WTC11 (cell line): ENCODE data around the gene TAF7L. TPM values are rescaled to one million over a fixed set of nuclear protein-coding genes. Genes with fewer than 3 reads are reported as not detected.

Experiments
- FOXP1 ChIP-seq: sonication (generic); formaldehyde crosslinking; IDR thresholded peaks from 2 replicates; pipeline ENCODE4 v1.8.0; 2022; ENCODE audit warnings: missing genetic modification reagents, mild to moderate bottlenecking, moderate library complexity, borderline replicate concordance
- MYBL2 ChIP-seq: sonication (generic); formaldehyde crosslinking; IDR thresholded peaks from 2 replicates; pipeline ENCODE4 v1.8.1; 2023; ENCODE audit warnings: mild to moderate bottlenecking, moderate library complexity, missing genetic modification reagents
- NR3C1 ChIP-seq: sonication (generic); formaldehyde crosslinking; conservative IDR thresholded peaks from 2 replicates; pipeline ENCODE4 v1.8.1; 2023; ENCODE audit warnings: low read depth, mild to moderate bottlenecking, missing genetic modification reagents
- ZNF138 ChIP-seq: sonication (generic); formaldehyde crosslinking; conservative IDR thresholded peaks from 2 replicates; pipeline ENCODE4 v1.8.1; 2022; ENCODE audit warnings: mild to moderate bottlenecking, moderate library complexity, missing genetic modification reagents
- ZNF423 ChIP-seq: fragments of 250-450 bp; sonication (Bioruptor Pico); IDR thresholded peaks from 2 replicates; pipeline ENCODE4 v2.1.2; 2022; ENCODE audit warnings: mild to moderate bottlenecking, moderate library complexity
- total RNA-seq: library from RNA; stranded (reverse); gene quantifications from 3 replicates; pipeline ENCODE4 v1.2.3, GENCODE V29; 2021
- TF ChIP-seq, protein P1 (sequence below): sonication (generic); formaldehyde crosslinking; IDR thresholded peaks from 2 replicates; pipeline ENCODE4 v1.8.0; 2023; ENCODE audit warnings: missing genetic modification reagents, mild to moderate bottlenecking, borderline replicate concordance
- TF ChIP-seq, protein P2 (sequence below): sonication (generic); formaldehyde crosslinking; IDR thresholded peaks from 2 replicates; pipeline ENCODE4 v1.8.0; 2022; ENCODE audit warnings: mild to moderate bottlenecking, missing genetic modification reagents

The TAF7L gene
- total RNA-seq, 1 experiment from 2014 or later, result 0.17 TPM

DNA sequence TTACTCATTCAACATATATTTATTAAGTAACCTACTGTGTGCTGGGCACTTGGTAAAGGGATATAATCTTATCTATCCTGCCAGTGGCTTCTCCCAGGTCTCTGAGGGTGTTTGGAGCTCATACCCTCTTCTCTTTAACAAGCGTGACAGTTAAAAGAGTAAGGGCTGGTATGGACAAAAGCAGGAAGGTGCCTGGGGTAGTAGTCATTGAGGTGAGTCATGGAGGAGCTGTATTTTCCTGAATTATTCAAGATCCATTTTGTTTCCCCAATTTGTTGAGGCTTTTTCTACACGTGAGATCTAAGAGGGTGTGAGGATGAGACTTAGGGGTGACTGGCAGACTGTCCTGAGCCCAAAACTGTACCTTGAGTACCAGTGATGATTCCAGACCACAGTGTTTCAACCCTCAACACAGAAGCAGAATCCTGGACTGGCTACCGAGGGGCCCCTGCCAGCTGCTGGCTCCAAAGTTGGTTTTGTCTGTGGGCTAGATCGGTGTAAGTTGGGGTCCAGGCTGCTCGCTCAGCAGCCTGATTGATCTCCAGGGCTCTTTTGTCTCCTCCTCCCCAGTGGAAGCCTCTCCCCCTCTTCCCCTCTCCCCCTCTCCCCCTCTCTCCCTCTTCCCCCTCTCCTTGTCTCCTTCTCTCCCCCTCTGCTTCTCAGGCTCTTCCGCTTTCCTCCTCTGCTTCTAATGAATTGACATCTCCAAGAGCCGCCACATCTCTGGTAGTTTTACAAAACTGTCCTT is 71.8 kb downstream of the TAF7L start, which contains the start of gene DRP2 (continued):
- TF ChIP-seq MYBL2 (CRISPR knock-in tag) (no peak), ZNF138 (CRISPR knock-in tag) (no peak), FOXP1 (CRISPR knock-in tag) (no peak), ZNF423 (no peak), NR3C1 (CRISPR knock-in tag) (no peak)
- TF ChIP-seq, protein P1, sequence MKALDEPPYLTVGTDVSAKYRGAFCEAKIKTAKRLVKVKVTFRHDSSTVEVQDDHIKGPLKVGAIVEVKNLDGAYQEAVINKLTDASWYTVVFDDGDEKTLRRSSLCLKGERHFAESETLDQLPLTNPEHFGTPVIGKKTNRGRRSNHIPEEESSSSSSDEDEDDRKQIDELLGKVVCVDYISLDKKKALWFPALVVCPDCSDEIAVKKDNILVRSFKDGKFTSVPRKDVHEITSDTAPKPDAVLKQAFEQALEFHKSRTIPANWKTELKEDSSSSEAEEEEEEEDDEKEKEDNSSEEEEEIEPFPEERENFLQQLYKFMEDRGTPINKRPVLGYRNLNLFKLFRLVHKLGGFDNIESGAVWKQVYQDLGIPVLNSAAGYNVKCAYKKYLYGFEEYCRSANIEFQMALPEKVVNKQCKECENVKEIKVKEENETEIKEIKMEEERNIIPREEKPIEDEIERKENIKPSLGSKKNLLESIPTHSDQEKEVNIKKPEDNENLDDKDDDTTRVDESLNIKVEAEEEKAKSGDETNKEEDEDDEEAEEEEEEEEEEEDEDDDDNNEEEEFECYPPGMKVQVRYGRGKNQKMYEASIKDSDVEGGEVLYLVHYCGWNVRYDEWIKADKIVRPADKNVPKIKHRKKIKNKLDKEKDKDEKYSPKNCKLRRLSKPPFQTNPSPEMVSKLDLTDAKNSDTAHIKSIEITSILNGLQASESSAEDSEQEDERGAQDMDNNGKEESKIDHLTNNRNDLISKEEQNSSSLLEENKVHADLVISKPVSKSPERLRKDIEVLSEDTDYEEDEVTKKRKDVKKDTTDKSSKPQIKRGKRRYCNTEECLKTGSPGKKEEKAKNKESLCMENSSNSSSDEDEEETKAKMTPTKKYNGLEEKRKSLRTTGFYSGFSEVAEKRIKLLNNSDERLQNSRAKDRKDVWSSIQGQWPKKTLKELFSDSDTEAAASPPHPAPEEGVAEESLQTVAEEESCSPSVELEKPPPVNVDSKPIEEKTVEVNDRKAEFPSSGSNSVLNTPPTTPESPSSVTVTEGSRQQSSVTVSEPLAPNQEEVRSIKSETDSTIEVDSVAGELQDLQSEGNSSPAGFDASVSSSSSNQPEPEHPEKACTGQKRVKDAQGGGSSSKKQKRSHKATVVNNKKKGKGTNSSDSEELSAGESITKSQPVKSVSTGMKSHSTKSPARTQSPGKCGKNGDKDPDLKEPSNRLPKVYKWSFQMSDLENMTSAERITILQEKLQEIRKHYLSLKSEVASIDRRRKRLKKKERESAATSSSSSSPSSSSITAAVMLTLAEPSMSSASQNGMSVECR (CRISPR knock-in tag), result no peak
- TF ChIP-seq, protein P2, sequence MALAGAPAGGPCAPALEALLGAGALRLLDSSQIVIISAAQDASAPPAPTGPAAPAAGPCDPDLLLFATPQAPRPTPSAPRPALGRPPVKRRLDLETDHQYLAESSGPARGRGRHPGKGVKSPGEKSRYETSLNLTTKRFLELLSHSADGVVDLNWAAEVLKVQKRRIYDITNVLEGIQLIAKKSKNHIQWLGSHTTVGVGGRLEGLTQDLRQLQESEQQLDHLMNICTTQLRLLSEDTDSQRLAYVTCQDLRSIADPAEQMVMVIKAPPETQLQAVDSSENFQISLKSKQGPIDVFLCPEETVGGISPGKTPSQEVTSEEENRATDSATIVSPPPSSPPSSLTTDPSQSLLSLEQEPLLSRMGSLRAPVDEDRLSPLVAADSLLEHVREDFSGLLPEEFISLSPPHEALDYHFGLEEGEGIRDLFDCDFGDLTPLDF (CRISPR knock-in tag), result no peak

Other genes with a start within 250 kb of the TAF7L start
- gene TRMT2B, start 239.2 kb downstream of the TAF7L start, total RNA-seq, result 14.3 to 17.3 TPM (median 15.4 TPM) in 3 replicates
- 3.9 to 4.2 TPM (median 3.9 TPM) in 3 replicates for gene TMEM35A, start 212.5 kb downstream of the TAF7L start, total RNA-seq
- gene CENPI, start 193.1 kb downstream of the TAF7L start, total RNA-seq, result 18.1 to 20.1 TPM (median 19.5 TPM) in 3 replicates
- gene DRP2, start 71.5 kb downstream of the TAF7L start, total RNA-seq, result 0.30 to 0.52 TPM (median 0.39 TPM) in 3 replicates
- gene TIMM8A, start 57.4 kb upstream of the TAF7L start, total RNA-seq, result 25.6 to 31.8 TPM (median 28.9 TPM) in 3 replicates
- gene BTK, start 94.9 kb upstream of the TAF7L start, total RNA-seq, result 0.66 to 1.1 TPM (median 0.74 TPM) in 3 replicates
- gene RPL36A, start 99.7 kb upstream of the TAF7L start, total RNA-seq, result 320 to 429 TPM (median 409 TPM) in 3 replicates
- gene GLA, start 116.6 kb upstream of the TAF7L start, total RNA-seq, result 39.4 to 44.9 TPM (median 44.7 TPM) in 3 replicates
- 61.2 to 70.9 TPM (median 65.8 TPM) in 3 replicates for gene HNRNPH2, start 116.9 kb upstream of the TAF7L start, total RNA-seq
- 13.9 to 15.2 TPM (median 14.5 TPM) in 3 replicates for gene ARMCX4, start 194.1 kb upstream of the TAF7L start, total RNA-seq